Measurements from ENCODE around the gene BCAS3.

Gene BCAS3

DNA sequence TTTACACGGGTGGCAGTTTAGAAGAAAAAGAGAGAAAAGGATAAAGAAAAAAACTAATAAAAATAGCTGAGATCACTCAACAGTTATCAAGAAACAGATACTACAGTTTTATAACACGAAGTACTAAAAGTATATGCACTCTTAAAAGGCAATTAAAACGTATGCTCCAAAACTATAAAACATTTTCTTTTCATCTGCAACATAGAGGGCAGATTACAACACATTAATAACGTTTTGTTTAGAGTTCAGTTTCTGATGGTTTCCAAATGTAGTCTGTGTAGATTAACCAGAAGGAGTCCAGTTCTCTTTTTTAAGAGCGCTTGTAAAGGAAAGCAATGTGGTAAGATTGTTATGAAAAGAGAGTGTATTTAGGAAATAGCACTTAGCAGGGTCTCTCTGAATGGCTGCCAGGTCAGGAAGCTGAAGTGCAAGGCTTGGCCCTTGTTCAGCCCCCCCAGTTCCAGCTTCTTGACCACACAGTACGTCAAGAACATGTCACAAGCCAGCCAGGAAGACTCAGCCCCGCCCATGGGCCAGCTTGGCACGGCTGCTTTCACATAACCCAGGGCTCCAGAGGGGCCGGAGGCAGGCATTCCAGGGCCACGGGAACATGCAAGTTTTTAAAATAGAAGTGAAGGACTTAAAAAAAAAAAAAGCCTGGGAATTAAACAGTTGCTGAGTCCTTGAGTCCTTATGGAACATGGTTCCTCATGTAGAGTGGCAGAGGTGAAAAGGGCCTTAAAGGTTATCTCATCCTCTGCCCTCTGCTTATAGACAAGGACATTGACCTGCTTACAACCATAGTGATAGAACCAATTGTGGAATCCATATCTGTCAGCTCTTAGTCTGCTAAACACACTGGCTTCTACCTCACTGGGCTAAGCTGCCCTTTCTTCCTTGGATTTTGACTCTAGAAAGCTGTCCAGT is 574.6 kb downstream of the BCAS3 start:
- H3K36me3 ChIP-seq (ENCODE audit: control insufficient read depth, insufficient read depth, low read length): no peaks in the 10 kb centered on the region
- H3K4me3 ChIP-seq (ENCODE audit: insufficient read depth, low read depth, low read length): no peak overlapping the region
- no peaks in the 10 kb centered on the region for H3K27me3 ChIP-seq (ENCODE audit: control insufficient read depth, insufficient read depth, low read length, poor library complexity, severe bottlenecking)
- peaks cover 5% of the 10 kb centered on the region for H3K4me1 ChIP-seq (ENCODE audit: control insufficient read depth, insufficient read depth, low read length)
- no peak overlapping the region for H3K27ac ChIP-seq (ENCODE audit: insufficient read depth, low read depth, low read length, poor library complexity, severe bottlenecking)
- no peaks in the 10 kb centered on the region for H3K9me3 ChIP-seq (ENCODE audit: control insufficient read depth, low read length)
- WGBS, 2 experiments: 90% methylated on average over 9 of the region's 10 CpGs

DNA sequence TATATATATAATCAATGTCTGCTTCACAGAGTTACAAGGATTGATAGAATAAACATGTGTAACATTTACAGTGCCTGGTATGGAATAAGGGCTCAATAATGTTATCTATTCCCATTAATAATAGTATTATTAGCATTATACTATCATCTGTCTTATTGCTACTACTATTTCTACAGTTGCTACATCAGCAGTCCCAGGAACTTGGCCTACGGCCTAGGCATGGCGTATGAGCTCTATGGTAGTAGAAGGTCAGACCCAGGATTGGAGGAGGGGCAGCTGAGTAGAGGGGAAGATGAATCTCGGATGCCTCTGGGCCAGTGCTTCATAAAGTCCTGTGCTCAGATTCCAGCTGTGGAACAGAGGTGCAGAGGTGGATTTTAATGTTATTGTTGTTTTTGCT is 575.7 kb downstream of the BCAS3 start:
- no peak overlapping the region for H3K27ac ChIP-seq (ENCODE audit: insufficient read depth, low read depth, low read length, poor library complexity, severe bottlenecking)
- WGBS, 2 experiments: 86 to 91% methylated on average over 3 of the region's 3 CpGs

DNA sequence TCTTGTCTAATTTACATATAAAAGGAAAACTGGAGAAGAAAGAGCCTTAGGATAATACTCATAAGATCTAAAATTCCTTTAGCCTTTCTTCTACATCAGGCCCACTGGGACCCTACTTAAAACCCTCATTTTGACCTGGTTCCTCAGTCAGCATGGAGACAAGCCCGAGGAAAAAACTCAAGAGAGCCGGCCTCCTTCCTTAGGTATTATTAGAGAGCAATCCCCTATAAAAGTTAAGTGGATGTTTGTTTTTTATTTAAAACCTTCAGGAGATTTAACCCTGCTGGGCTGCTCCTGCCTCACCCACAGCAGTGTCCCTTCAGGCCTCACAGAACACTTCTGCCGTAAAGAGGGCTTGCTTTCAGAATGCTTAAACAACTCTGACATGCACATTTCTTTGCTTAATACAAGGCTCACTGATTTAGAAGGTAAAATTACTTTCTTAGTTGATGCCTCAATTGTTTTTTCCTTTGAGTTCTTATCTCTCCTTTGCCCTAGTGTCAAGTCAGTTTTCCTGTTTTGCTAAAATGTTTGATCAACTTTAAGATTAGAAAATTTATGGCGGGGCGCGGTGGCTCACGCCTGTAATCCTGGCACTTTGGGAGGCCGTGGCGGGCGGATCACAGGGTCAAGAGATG is 576.4 kb downstream of the BCAS3 start:
- Histone ChIP-seq H3K4me3 (ENCODE audit: insufficient read depth, low read depth, low read length) (no peak overlapping the region), H3K36me3 (ENCODE audit: control insufficient read depth, insufficient read depth, low read length) (no peaks in the 10 kb centered on the region), H3K4me1 (ENCODE audit: control insufficient read depth, insufficient read depth, low read length) (peaks cover 5% of the 10 kb centered on the region), H3K27ac (ENCODE audit: insufficient read depth, low read depth, low read length, poor library complexity, severe bottlenecking) (no peak overlapping the region), H3K27me3 (ENCODE audit: control insufficient read depth, insufficient read depth, low read length, poor library complexity, severe bottlenecking) (no peaks in the 10 kb centered on the region), H3K9me3 (ENCODE audit: control insufficient read depth, low read length) (no peaks in the 10 kb centered on the region)
- WGBS, 2 experiments: 71 to 84% methylated on average over 8 to 10 of the region's 10 CpGs

More for the DNA sequence above, 575.7 kb downstream of the BCAS3 start:
- Histone ChIP-seq H3K4me1 (ENCODE audit: control insufficient read depth, insufficient read depth, low read length) (peaks cover 5% of the 10 kb centered on the region), H3K9me3 (ENCODE audit: control insufficient read depth, low read length) (no peaks in the 10 kb centered on the region), H3K36me3 (ENCODE audit: control insufficient read depth, insufficient read depth, low read length) (no peaks in the 10 kb centered on the region), H3K27me3 (ENCODE audit: control insufficient read depth, insufficient read depth, low read length, poor library complexity, severe bottlenecking) (no peaks in the 10 kb centered on the region), H3K4me3 (ENCODE audit: insufficient read depth, low read depth, low read length) (no peak overlapping the region)

DNA sequence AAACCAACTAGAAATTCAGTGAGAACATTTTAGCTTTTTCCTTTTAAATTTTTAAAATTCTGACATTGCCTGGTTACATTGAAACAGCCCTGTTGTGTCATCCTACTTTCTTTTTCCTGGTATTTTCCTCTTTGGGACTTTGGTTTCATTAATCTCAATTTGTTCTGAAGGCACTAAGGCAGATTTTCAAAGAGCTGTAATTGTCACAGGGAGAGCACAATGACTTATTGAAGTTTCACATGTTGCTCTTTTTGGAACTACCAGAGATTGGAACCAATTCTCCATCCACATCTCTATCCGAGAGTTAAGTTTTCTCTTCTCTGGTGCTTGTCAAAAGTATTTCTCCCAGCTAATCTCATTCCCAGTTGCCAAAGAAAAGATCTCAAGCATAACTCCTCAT is 577.3 kb downstream of the BCAS3 start:
- H3K36me3 ChIP-seq (ENCODE audit: control insufficient read depth, insufficient read depth, low read length): no peaks in the 10 kb centered on the region
- H3K4me3 ChIP-seq (ENCODE audit: insufficient read depth, low read depth, low read length): no peak overlapping the region
- no peaks in the 10 kb centered on the region for H3K27me3 ChIP-seq (ENCODE audit: control insufficient read depth, insufficient read depth, low read length, poor library complexity, severe bottlenecking)
- peaks cover 5% of the 10 kb centered on the region for H3K4me1 ChIP-seq (ENCODE audit: control insufficient read depth, insufficient read depth, low read length)
- 92 to 97% methylated on average over 1 of the region's 1 CpG for WGBS, 2 experiments
- no peaks in the 10 kb centered on the region for H3K9me3 ChIP-seq (ENCODE audit: control insufficient read depth, low read length)
- no peak overlapping the region for H3K27ac ChIP-seq (ENCODE audit: insufficient read depth, low read depth, low read length, poor library complexity, severe bottlenecking)

DNA sequence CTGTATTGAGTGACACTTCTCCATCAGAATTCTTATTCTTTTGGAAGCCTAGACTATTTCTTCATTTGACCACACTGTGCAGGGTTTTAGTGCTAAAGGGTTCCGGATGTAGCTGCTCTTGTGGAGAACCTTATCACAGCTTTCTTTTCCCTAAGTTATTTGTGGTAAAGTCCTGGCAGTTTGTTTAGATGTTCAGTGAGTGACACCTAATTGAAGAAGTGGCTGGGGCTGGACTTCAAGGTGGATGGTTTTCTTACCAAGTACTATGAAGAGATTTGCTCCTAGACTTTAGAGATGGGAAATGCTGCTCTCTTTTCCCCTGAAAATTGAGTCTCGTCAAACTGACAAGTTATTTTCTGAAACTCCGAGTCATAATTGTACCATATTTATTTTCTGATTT is 578.0 kb downstream of the BCAS3 start:
- Histone ChIP-seq H3K27me3 (ENCODE audit: control insufficient read depth, insufficient read depth, low read length, poor library complexity, severe bottlenecking) (no peaks in the 10 kb centered on the region), H3K27ac (ENCODE audit: insufficient read depth, low read depth, low read length, poor library complexity, severe bottlenecking) (no peak overlapping the region), H3K9me3 (ENCODE audit: control insufficient read depth, low read length) (no peaks in the 10 kb centered on the region), H3K4me3 (ENCODE audit: insufficient read depth, low read depth, low read length) (no peak overlapping the region), H3K36me3 (ENCODE audit: control insufficient read depth, insufficient read depth, low read length) (no peaks in the 10 kb centered on the region), H3K4me1 (ENCODE audit: control insufficient read depth, insufficient read depth, low read length) (peaks cover 5% of the 10 kb centered on the region)
- 89 to 97% methylated on average over 3 of the region's 3 CpGs for WGBS, 2 experiments

DNA sequence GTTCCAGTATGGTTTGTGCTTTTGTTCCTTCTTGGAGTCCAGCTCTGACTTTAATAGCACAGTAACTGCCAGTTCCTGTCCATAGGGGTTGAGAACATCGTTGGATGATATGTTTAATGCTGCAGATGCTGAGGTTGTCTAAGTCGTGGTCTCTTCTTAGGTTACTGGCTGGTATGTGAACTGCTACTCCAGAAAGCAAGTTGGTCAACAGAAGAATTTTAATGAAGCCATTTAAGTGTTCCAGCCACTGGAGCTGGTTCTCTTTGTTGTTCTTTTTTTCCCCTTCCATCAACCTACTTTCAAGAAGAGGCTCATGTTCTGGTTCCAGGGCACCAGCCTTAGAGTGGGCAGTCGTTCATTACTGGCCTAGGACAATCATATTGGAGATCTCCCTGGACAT is 581.7 kb downstream of the BCAS3 start:
- Histone ChIP-seq H3K4me3 (ENCODE audit: insufficient read depth, low read depth, low read length) (no peak overlapping the region), H3K36me3 (ENCODE audit: control insufficient read depth, insufficient read depth, low read length) (no peaks in the 10 kb centered on the region), H3K4me1 (ENCODE audit: control insufficient read depth, insufficient read depth, low read length) (no peaks in the 10 kb centered on the region), H3K27me3 (ENCODE audit: control insufficient read depth, insufficient read depth, low read length, poor library complexity, severe bottlenecking) (no peaks in the 10 kb centered on the region), H3K9me3 (ENCODE audit: control insufficient read depth, low read length) (no peaks in the 10 kb centered on the region), H3K27ac (ENCODE audit: insufficient read depth, low read depth, low read length, poor library complexity, severe bottlenecking) (no peak overlapping the region)
- WGBS, 2 experiments: 75 to 81% methylated on average over 3 of the region's 3 CpGs

DNA sequence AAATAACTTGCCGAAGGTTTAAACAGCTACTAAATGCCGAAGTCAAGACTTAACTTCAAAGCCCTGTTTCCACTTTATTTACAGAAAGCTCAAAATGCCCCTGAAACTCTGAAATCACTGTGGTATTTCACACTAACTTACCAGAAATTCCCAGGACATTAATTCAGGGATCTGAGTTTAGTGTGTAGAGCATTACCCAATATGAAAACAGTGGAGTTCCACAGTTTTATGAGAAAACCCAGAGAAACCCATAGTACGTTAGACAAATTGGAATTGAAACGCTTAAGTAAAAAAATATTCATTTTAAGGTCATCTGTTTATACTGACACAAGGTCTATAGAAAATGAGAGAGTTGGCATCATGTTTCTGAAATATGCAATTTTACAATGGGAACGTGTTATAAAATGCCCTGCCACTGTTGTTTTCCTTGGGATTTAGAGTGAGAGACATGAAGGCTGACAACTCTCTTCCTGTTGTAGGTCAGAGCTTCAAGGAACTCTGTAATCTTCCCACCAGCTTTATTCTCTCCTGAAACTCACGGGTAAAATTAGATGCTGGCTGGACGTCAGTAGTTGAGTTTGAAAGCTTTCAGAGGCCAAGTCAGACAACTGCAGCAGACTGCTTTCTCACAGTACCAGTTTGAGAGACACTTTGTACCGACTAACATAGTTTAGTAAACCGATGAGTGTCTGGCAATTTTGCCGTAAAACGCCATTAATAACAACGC is 582.6 kb downstream of the BCAS3 start:
- Histone ChIP-seq H3K9me3 (ENCODE audit: control insufficient read depth, low read length) (no peaks in the 10 kb centered on the region), H3K27me3 (ENCODE audit: control insufficient read depth, insufficient read depth, low read length, poor library complexity, severe bottlenecking) (no peaks in the 10 kb centered on the region), H3K4me3 (ENCODE audit: insufficient read depth, low read depth, low read length) (no peak overlapping the region), H3K36me3 (ENCODE audit: control insufficient read depth, insufficient read depth, low read length) (no peaks in the 10 kb centered on the region), H3K27ac (ENCODE audit: insufficient read depth, low read depth, low read length, poor library complexity, severe bottlenecking) (no peak overlapping the region), H3K4me1 (ENCODE audit: control insufficient read depth, insufficient read depth, low read length) (no peaks in the 10 kb centered on the region)
- WGBS, 2 experiments: 92 to 94% methylated on average over 12 of the region's 12 CpGs

DNA sequence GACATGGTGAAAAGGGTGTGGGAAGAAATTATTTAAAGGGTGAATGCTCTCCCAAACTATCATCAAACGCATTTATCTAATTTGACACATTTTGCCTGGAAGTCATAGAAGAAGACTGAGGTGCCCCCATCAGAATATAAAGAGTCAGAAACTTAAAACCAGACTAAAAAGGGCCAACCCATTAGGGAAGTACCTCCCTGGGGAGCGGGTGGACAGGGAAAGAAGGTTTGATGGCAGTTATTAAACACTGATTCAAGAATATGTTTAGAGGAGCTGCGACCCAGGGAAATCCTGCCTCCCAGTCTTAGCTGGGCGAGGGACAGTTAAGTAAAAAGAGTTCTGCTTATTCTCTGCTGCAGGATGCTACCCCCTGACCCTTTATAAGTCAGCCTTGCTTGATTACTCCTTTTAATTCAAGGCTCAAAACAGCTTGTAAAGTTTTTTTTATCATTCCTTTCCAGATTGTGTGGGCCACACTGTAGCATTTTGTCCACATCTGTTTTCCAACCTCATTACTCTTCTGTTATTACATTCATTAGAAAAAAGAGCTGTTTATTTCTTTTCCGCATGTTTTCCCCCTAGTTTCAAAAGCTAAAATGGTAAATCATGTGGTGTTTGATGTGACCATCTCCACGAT is 583.5 kb downstream of the BCAS3 start:
- WGBS, 2 experiments: 95 to 96% methylated on average over 5 to 6 of the region's 6 CpGs
- Histone ChIP-seq H3K4me1 (ENCODE audit: control insufficient read depth, insufficient read depth, low read length) (no peaks in the 10 kb centered on the region), H3K27ac (ENCODE audit: insufficient read depth, low read depth, low read length, poor library complexity, severe bottlenecking) (no peak overlapping the region), H3K4me3 (ENCODE audit: insufficient read depth, low read depth, low read length) (no peak overlapping the region), H3K27me3 (ENCODE audit: control insufficient read depth, insufficient read depth, low read length, poor library complexity, severe bottlenecking) (no peaks in the 10 kb centered on the region), H3K36me3 (ENCODE audit: control insufficient read depth, insufficient read depth, low read length) (no peaks in the 10 kb centered on the region), H3K9me3 (ENCODE audit: control insufficient read depth, low read length) (no peaks in the 10 kb centered on the region)

DNA sequence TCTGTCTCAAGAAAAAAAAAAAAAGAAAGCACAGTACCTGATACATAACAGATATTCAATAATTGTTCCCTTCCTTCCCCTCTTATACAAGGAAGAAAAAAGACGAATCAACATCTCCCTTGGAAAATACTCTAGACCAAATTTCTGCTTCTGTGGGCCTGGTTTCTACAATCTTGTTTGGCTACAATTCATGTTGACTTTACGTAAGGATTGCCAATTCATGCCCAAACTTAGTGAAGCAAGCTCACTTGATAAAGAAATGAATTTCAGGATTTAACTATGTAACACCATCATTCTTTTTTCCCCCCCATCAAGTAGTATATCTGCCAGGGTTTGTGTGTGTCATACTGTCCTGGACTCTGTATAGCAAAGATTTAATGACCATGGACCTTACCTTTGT is 587.7 kb downstream of the BCAS3 start:
- no peaks in the 10 kb centered on the region for H3K27me3 ChIP-seq (ENCODE audit: control insufficient read depth, insufficient read depth, low read length, poor library complexity, severe bottlenecking)
- 89 to 93% methylated on average over 2 of the region's 2 CpGs for WGBS, 2 experiments
- H3K9me3 ChIP-seq (ENCODE audit: control insufficient read depth, low read length): no peaks in the 10 kb centered on the region
- no peak overlapping the region for H3K4me3 ChIP-seq (ENCODE audit: insufficient read depth, low read depth, low read length)
- H3K36me3 ChIP-seq (ENCODE audit: control insufficient read depth, insufficient read depth, low read length): no peaks in the 10 kb centered on the region
- H3K27ac ChIP-seq (ENCODE audit: insufficient read depth, low read depth, low read length, poor library complexity, severe bottlenecking): no peak overlapping the region
- no peaks in the 10 kb centered on the region for H3K4me1 ChIP-seq (ENCODE audit: control insufficient read depth, insufficient read depth, low read length)

DNA sequence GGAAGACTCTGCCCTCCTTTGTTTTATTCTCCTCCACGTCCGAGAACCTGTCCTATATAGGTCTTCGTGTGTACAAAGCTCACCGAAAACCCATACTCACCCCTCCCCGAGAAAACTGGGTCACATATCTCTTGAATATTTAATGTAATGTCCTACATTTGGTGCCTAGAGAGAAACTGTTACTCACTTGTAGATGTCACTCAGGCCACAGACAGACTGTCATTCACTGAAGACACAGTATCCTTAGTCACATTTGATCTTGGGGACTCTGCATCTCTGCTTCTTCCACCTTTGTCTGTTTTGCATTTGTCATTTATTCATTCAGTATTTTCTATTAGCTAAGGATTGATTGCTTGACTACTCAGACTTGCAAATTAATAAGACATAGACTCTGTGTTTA is 590.2 kb downstream of the BCAS3 start:
- H3K4me3 ChIP-seq (ENCODE audit: insufficient read depth, low read depth, low read length): no peak overlapping the region
- H3K36me3 ChIP-seq (ENCODE audit: control insufficient read depth, insufficient read depth, low read length): no peaks in the 10 kb centered on the region
- WGBS, 2 experiments: 94 to 100% methylated on average over 5 of the region's 5 CpGs
- H3K4me1 ChIP-seq (ENCODE audit: control insufficient read depth, insufficient read depth, low read length): no peaks in the 10 kb centered on the region
- H3K9me3 ChIP-seq (ENCODE audit: control insufficient read depth, low read length): no peaks in the 10 kb centered on the region
- no peaks in the 10 kb centered on the region for H3K27me3 ChIP-seq (ENCODE audit: control insufficient read depth, insufficient read depth, low read length, poor library complexity, severe bottlenecking)
- no peak overlapping the region for H3K27ac ChIP-seq (ENCODE audit: insufficient read depth, low read depth, low read length, poor library complexity, severe bottlenecking)
